Right lobe of liver (tissue), 6 donors: Measurements from ENCODE around the gene SNX9. TPM values are rescaled to one million over a fixed set of nuclear protein-coding genes. Genes with fewer than 3 reads are reported as not detected.
A peak's percentile ranks its signal among the peaks of the same experiment; 100 is the strongest.

ENCODE experiments used
- ATAC-seq, 4 donors: fragments of 200-7000 bp; cut with Tn5 transposase; one replicate each; pipeline ENCODE4 v1.9.1; 2020; ENCODE audit warnings: mild to moderate bottlenecking in 4 of 4, moderate library complexity in 4 of 4
- DNase-seq, 3 donors: peaks; one replicate each; pipeline ENCODE4 v3.0.0-alpha.2; 2020
- H3K27ac ChIP-seq, 3 donors: fragments of 200-600 bp; one replicate each; pipeline ENCODE4 v1.8.0; 2022
- H3K27me3 ChIP-seq, 2 donors: fragments of 200-600 bp; one replicate each; pipeline ENCODE4 v1.8.0; 2022
- H3K36me3 ChIP-seq, 4 donors: fragments of 200-600 bp; sonication (generic) in 1 of 4; one replicate each; pipeline versions ENCODE4 v1.5.1 to v1.8.0; 2017 to 2022; ENCODE audit warnings: control low read depth in 1 of 4
- H3K4me1 ChIP-seq, 4 donors: fragments of 200-600 bp; sonication (generic) in 1 of 4; one replicate each; pipeline versions ENCODE4 v1.5.1 to v1.8.0; 2017 to 2022; ENCODE audit warnings: control low read depth in 1 of 4
- H3K4me3 ChIP-seq, 3 donors: fragments of 200-600 bp; one replicate each; pipeline ENCODE4 v1.8.0; 2022
- H3K9me3 ChIP-seq, 4 donors: fragments of 200-600 bp; sonication (generic) in 1 of 4; one replicate each; pipeline versions ENCODE4 v1.5.1 to v1.8.0; 2017 to 2022; ENCODE audit warnings: control low read depth in 1 of 4
- CTCF ChIP-seq, 4 donors: fragments of 200-600 bp in 3 of 4; fragments of 450-650 bp in 1 of 4; IDR thresholded peaks; one replicate each; pipeline versions ENCODE4 v1.5.1 to v1.8.0; 2016 to 2022; ENCODE audit warnings: antibody characterized with exemption in 4 of 4, mild to moderate bottlenecking in 2 of 4
- POLR2A ChIP-seq: fragments of 450-650 bp; IDR thresholded peaks from one replicate; pipeline ENCODE4 v1.6.1; 2017; ENCODE audit warnings: antibody characterized with exemption, mild to moderate bottlenecking
- WGBS: methylation state at CpG from one replicate; pipeline ENCODE4 v1.1.6; 2018; ENCODE audit warnings: low coverage, low lambda C conversion rate; ENCODE audit not compliant: insufficient coverage; ENCODE audit errors: missing lambda C conversion rate; 5-methylcytosine and 5-hydroxymethylcytosine counted together
- intact Hi-C, 2 donors: fragments of 100-400 bp; cut with DNase I; formaldehyde crosslinking; loops; one replicate each; pipeline versions ENCODE4 v1.11.2 to v1.14.1; 2022
- total RNA-seq, 6 experiments: library from RNA; depleted of rRNA in 2 of 6; stranded (reverse); fragments of >200 nt in 2 of 6; fragmentation: NEBNext Ultra II Directional in 3 of 6; extraction: Animal tissue kit (Norgen Biotek cat#: 25700) in 3 of 6; gene quantifications; one replicate each; pipeline versions ENCODE4 v1.1.0 to v1.2.4, GENCODE V29; 2016 to 2023
- donor health status: DM: no; HTN: yes; CAD: no.
- donor health status: DM: no; HTN: no; CAD: no.
- donor health status: DM: no; HTN: no; CAD: no.
- donor health status: DM: no; HTN: yes; CAD: no.
- donor health status: DM: no; HTN: yes; CAD: no.

The SNX9 gene
- total RNA-seq, 6 experiments from 2014 or later: 24.6 to 38.0 (median 29.3) TPM

GRCh38 chr6:157954150-157955117 lies 131.4 kb downstream of the SNX9 start:
- WGBS: 21% methylated on average over 22 of the region's 34 CpGs
- no peaks in the 10 kb centered on the region for H3K36me3 ChIP-seq
- intact Hi-C loops: no loop called here
- peak overlapping the region; percentile 65 to 73 (median 72) for H3K27ac ChIP-seq
- TF ChIP-seq CTCF (IDR thresholded peaks at IDR 0.05) (peak in 3 of 4 donors; percentile 24 to 45 (median 36)), POLR2A (peak; percentile 11)
- H3K4me1 ChIP-seq: peaks cover 0 to 11% (median 5%) of the 10 kb centered on the region in 4 donors
- no peaks in the 10 kb centered on the region for H3K27me3 ChIP-seq
- H3K9me3 ChIP-seq: peaks cover 0 to 4% (median 0%) of the 10 kb centered on the region in 4 donors
- peak overlapping the region in 2 of 3 donors; percentile 31 to 36 for H3K4me3 ChIP-seq
- ATAC-seq (peak; percentile 94 to 98 (median 97)), DNase-seq (peak; percentile 87 to 92 (median 91))

GRCh38 chr6:157955675-157956074 lies 132.6 kb downstream of the SNX9 start:
- no peak for ATAC-seq
- no peaks in the 10 kb centered on the region for H3K27me3 ChIP-seq
- peaks cover 0 to 11% (median 5%) of the 10 kb centered on the region in 4 donors for H3K4me1 ChIP-seq
- WGBS: 87% methylated on average over 5 of the region's 6 CpGs
- no peak overlapping the region for H3K27ac ChIP-seq
- DNase-seq: no peak
- no peaks in the 10 kb centered on the region for H3K36me3 ChIP-seq
- intact Hi-C loops: no loop called here
- TF ChIP-seq POLR2A (no peak), CTCF (IDR thresholded peaks at IDR 0.05) (no peak)
- peaks cover 0 to 4% (median 0%) of the 10 kb centered on the region in 4 donors for H3K9me3 ChIP-seq
- no peak overlapping the region for H3K4me3 ChIP-seq

- Histone ChIP-seq H3K27ac (no peak overlapping the region), H3K4me1 (peaks cover 0 to 11% (median 5%) of the 10 kb centered on the region in 4 donors), H3K4me3 (no peak overlapping the region), H3K36me3 (no peaks in the 10 kb centered on the region), H3K9me3 (peaks cover 0 to 4% (median 0%) of the 10 kb centered on the region in 4 donors), H3K27me3 (no peaks in the 10 kb centered on the region)
- no peak for ATAC-seq
- intact Hi-C loops: no loop called here
- TF ChIP-seq CTCF (IDR thresholded peaks at IDR 0.05) (no peak), POLR2A (no peak)
- DNase-seq: no peak
- 88% methylated on average over 11 of the region's 12 CpGs for WGBS
These were observed 133.2 kb downstream of the SNX9 start for GRCh38 chr6:157956171-157956730.

GRCh38 chr6:157959451-157960227 lies 136.6 kb downstream of the SNX9 start:
- H3K36me3 ChIP-seq: no peaks in the 10 kb centered on the region
- DNase-seq (no peak), ATAC-seq (no peak)
- no peaks in the 10 kb centered on the region for H3K27me3 ChIP-seq
- H3K4me1 ChIP-seq: peaks cover 0 to 3% (median 0%) of the 10 kb centered on the region in 4 donors
- WGBS: 100% methylated on average over 1 of the region's 1 CpG
- no peak overlapping the region for H3K4me3 ChIP-seq
- intact Hi-C loops: no loop called here
- H3K27ac ChIP-seq: no peak overlapping the region
- TF ChIP-seq POLR2A: no peak
- no peak for TF ChIP-seq CTCF (IDR thresholded peaks at IDR 0.05)
- peaks cover 0 to 4% (median 0%) of the 10 kb centered on the region in 4 donors for H3K9me3 ChIP-seq
